GM12875 (cell line): Measurements from ENCODE around the gene DNM3.

ENCODE experiments used
- H3K4me3 ChIP-seq: one replicate; pipeline ENCODE4 v1.5.1; 2011; ENCODE audit warnings: low read depth, low read length, control low read depth
- TF ChIP-seq, protein P1 (sequence below): IDR thresholded peaks from 2 replicates; pipeline ENCODE4 v1.5.1; 2011; ENCODE audit warnings: low read depth, mild to moderate bottlenecking, control low read depth, inconsistent platforms, low read length, moderate library complexity, borderline replicate concordance; ENCODE audit not compliant: insufficient read depth

Gene DNM3

GRCh38 chr1:172085317-172085716, 244.0 kb downstream of the DNM3 start:
- TF ChIP-seq, protein P1, sequence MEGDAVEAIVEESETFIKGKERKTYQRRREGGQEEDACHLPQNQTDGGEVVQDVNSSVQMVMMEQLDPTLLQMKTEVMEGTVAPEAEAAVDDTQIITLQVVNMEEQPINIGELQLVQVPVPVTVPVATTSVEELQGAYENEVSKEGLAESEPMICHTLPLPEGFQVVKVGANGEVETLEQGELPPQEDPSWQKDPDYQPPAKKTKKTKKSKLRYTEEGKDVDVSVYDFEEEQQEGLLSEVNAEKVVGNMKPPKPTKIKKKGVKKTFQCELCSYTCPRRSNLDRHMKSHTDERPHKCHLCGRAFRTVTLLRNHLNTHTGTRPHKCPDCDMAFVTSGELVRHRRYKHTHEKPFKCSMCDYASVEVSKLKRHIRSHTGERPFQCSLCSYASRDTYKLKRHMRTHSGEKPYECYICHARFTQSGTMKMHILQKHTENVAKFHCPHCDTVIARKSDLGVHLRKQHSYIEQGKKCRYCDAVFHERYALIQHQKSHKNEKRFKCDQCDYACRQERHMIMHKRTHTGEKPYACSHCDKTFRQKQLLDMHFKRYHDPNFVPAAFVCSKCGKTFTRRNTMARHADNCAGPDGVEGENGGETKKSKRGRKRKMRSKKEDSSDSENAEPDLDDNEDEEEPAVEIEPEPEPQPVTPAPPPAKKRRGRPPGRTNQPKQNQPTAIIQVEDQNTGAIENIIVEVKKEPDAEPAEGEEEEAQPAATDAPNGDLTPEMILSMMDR: no peak

DNA sequence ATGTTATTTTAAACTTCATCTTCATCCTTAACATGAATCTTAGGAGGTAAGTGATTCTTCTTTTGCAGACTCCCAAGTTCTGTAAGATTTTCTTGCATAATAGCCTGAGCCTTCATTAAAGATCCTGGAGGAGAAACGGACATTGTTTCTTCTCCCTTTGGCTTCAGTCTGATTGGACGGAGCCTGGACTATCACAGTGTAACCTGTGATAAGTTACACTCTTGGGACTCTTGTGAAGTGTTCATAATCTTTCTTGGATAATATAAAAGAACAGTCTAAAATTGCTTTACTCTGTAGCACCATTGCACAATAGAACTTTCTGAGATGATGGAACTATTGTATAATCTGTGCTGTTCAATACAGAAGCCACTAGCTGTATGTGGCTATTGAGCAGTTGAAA, 244.8 kb downstream of the DNM3 start:
- TF ChIP-seq, protein P1: no peak

More at GRCh38 chr1:172085317-172085716, 244.0 kb downstream of the DNM3 start:
- H3K4me3 ChIP-seq: no peak overlapping the region

DNA sequence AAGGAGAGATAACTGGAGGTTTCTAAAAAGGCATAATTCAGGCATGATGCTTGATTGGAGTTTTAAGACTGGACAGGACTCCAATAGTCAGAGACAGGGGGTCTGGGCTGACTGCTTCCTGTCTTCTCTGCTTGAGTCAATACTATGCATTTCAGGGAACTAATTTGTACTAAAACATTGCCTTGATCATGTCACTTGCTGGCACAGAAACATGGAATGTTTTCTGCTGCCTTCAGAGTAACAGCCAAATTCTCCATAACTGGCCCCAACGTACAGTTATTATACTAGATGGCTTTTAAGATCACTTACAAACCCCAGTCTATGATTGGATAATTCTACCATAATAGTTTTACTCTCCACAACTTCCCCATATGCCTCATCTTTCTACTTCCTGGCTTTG, 247.0 kb downstream of the DNM3 start:
- TF ChIP-seq, protein P1: no peak
- no peak overlapping the region for H3K4me3 ChIP-seq

More for the DNA sequence above, 244.8 kb downstream of the DNM3 start:
- H3K4me3 ChIP-seq: no peak overlapping the region

DNA sequence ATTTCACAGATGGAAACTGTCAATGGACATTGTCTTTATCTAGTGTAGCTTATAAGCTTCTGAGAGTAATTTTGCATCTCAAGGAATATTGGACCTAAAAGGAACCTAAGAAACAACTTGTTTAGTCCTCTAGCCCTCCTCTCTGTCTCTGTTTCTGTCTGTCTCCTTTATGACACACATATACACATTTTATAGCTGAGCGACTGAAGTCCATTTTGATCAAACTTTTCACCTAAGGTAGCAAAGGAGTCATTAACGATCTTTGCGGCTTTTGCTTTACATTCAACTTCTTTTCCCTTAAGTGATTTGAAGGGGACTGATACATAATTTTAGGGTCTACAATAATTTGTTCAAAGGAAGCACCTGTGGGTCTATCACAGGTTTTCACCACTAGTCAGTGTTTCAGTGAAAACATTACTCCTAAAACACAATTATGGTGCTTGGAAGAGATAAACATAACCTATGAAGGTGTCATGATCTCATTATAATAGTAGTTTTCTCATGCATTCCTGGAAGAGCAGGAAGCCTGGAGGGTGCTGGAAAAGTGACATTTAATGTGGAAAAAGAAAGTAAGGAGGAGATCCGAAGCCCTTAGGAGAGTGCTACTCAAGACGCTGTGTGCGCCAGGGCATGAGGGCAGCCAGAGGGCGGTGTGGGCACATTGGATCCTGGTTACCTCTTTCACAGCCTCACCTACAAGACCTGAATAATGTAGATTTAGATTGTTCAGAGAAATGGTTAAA, 248.6 kb downstream of the DNM3 start:
- H3K4me3 ChIP-seq: no peak overlapping the region
- TF ChIP-seq, protein P1: peak; percentile 56; the same call in 1 of the 2 replicates

- TF ChIP-seq, protein P1: no peak
- no peak overlapping the region for H3K4me3 ChIP-seq
These were observed 249.2 kb downstream of the DNM3 start for GRCh38 chr1:172090511-172090817.

DNA sequence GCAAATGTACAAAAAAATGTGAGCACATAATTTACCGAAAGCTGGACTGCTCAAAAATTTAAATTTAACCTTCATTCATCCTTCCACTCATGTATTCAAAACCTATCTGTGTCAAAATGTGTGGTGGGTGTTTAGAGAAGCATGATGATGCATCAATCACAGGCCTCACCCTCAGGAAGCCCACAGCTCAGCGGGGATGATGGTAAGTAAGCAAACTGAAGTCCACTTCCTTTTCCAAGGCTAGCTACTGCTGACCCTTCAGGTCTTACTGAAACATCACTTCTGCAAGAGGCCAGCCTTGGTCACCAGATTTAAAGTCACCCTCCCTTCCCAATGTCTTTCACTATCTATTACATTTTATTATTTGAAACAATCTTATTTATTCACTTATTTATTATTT, 254.5 kb downstream of the DNM3 start:
- TF ChIP-seq, protein P1: no peak
- no peak overlapping the region for H3K4me3 ChIP-seq

DNA sequence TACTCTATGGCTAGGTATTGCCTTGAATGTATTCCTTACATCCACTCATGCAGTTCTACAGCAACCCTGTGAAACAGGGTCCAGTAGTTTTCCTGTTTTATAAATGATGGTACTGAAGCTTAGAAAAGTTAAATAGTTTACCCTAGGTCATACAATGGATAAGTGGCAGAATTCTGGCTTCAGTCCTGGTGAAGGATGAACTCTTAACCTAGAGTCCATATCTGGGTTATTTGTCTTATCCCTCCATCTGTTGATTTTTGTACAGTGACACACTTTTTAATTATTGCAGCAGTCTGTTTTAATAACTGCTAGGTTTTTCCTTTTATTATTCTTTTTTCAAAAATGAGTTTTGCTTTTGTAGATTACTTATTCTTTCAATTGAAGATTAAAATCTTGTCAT, 263.9 kb downstream of the DNM3 start:
- TF ChIP-seq, protein P1: no peak
- H3K4me3 ChIP-seq: no peak overlapping the region
